ENCODE results near the gene PLXNA3.

The PLXNA3 gene

DNA sequence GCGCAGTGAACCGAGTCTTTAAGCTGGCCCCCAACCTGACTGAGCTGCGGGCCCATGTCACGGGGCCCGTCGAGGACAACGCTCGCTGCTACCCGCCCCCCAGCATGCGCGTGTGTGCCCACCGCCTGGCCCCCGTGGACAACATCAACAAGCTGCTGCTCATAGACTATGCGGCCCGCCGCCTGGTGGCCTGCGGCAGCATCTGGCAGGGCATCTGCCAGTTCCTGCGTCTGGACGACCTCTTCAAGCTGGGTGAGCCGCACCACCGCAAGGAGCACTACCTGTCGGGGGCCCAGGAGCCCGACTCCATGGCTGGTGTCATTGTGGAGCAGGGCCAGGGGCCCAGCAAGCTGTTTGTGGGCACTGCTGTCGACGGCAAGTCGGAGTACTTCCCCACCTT, 2.2 kb downstream of the PLXNA3 start:
- no peak for DNase-seq

DNA sequence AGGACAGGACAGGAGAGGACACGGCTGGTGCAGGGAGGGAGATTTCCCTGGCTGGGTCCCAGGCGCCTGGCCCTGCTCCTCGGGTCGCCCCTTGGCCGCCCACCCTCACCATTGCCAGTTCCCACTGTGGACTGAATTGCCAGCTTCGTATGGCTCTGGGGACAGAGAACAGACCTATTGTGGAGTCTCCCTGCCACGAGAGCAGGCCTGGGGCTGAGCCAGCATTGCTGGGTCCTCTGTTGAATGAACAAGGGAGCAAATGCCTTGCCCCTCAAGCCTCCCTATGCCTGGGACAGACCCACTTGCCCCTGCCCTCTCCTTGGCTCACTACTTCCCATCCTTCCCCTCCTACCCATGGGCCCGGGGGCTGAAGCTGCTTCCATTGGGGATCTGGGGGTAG, 4.3 kb downstream of the PLXNA3 start:
- no peak for DNase-seq

DNA sequence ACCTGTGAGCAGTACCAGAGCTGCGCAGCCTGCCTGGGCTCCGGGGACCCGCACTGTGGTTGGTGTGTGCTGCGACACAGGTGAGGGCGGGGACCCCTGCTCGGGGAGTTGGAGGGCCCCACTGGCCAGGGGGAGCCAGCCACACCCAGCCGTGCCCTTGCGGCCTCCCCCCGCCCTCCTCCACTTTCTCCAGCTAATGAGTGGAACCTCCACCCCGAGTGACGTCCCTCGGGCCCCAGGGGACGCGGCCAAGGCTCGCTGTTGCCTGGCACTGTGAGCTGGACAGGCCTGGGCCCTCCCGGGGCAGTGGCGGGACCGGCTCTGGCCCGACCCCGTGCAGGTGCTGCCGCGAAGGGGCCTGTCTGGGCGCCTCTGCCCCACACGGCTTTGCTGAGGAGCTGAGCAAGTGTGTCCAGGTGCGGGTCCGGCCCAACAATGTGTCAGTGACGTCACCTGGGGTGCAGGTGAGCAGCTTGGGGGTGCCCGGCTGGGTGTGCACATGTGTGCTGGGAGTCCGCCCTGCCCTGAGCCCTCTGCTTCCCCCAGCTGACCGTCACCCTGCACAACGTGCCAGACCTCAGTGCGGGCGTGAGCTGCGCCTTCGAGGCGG, 5.6 kb downstream of the PLXNA3 start:
- DNase-seq, result no peak

- no peak for DNase-seq
These were observed 6.8 kb downstream of the PLXNA3 start for GRCh38 chrX:154464806-154465365.

GRCh38 chrX:154465601-154466000, 7.5 kb downstream of the PLXNA3 start:
- no peak for DNase-seq

DNA sequence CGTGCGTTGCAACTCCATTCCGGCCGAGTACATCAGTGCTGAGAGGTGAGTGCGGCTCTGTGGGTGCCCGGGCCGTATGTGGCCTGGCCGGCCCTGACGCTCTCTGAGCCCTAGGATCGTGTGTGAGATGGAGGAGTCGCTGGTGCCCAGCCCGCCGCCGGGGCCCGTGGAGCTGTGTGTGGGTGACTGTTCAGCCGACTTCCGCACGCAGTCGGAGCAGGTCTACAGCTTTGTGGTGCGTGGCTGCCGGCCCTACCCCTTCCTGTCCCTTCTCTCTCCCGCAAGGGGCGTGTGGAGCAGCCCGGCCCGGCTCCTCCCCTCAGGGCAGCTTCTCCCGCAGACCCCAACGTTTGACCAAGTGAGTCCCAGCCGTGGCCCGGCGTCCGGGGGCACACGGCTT, 8.0 kb downstream of the PLXNA3 start:
- DNase-seq, result no peak

DNA sequence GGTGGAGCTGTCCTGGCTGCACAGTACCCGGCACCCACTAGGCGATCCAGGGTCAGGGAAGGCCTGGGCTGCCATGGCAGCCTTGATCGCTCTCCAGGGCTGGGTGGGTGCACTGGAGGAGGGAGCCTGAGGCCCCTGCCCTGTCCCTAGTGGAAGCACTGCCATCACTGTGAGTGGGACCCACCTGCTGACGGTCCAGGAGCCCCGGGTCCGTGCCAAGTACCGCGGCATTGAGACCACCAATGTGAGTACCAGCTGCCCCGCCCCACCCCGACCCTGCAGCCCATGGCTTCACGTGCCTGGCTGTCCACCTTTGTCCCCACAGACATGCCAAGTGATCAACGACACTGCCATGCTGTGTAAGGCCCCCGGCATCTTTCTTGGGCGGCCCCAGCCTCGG, 8.8 kb downstream of the PLXNA3 start:
- DNase-seq, result no peak

DNA sequence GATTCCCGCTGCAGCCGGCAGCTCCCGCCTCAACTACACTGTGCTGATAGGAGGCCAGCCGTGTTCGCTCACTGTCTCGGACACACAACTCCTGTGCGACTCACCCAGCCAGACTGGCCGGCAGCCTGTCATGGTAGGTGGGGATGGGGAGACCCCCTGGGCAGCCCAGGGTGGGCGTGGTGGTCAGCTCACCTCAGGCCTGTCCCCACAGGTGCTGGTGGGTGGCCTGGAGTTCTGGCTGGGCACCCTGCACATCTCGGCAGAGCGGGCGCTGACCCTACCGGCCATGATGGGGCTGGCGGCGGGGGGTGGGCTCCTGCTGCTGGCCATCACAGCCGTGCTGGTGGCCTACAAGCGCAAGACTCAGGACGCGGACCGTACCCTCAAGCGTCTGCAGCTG, 9.5 kb downstream of the PLXNA3 start:
- DNase-seq, result no peak

- DNase-seq, result no peak
These were observed 10.1 kb downstream of the PLXNA3 start for GRCh38 chrX:154468217-154468616.

- DNase-seq, result no peak
These were observed 11.0 kb downstream of the PLXNA3 start for GRCh38 chrX:154469114-154469513.

DNA sequence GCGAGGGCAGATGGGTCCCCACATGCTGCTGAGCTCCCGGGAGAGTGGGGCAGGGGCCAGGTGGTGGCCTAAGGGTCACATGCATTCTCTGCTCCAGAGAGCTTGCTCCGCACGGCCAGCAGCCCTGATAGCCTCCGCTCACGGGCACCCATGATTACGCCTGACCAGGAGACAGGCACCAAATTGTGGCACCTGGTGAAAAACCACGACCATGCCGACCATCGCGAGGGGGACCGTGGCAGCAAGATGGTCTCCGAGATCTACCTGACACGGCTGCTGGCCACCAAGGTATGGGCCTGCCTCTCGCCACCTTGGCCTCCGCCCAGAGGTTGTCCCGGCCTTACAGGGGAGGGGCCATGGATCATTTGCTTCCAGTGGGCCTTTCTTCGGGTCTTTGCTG, 11.8 kb downstream of the PLXNA3 start:
- DNase-seq, result no peak

- DNase-seq, result no peak
These were observed 12.4 kb downstream of the PLXNA3 start for GRCh38 chrX:154470434-154470833.

DNA sequence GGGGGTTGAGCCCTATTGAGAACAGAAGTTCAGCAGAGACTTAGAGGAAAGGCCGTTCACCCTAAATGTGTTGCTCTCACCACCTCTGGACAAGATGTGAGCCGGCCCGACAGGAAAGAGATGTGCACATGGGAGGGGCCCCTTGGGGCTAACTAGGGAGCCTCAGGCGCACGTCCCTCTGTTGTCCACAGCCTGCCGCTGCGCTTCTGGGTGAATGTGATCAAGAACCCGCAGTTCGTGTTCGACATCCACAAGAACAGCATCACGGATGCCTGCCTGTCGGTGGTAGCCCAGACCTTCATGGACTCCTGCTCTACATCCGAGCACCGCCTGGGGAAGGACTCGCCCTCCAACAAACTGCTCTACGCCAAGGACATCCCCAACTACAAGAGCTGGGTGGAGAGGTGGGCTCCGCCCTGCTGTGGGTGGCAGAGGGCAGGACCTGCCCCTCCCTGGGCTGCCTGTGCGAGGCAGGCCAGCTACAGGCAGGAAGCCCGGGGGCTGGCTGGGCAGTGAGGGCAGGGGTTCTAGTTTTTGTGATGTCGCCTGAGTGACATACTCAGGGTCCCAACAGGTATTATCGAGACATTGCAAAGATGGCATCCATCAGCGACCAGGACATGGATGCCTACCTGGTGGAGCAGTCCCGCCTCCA, 13.0 kb downstream of the PLXNA3 start:
- no peak for DNase-seq

- DNase-seq, result no peak
These were observed 14.0 kb downstream of the PLXNA3 start for GRCh38 chrX:154471839-154472684.

- DNase-seq, result no peak
These were observed 14.9 kb downstream of the PLXNA3 start for GRCh38 chrX:154472685-154473632.

DNA sequence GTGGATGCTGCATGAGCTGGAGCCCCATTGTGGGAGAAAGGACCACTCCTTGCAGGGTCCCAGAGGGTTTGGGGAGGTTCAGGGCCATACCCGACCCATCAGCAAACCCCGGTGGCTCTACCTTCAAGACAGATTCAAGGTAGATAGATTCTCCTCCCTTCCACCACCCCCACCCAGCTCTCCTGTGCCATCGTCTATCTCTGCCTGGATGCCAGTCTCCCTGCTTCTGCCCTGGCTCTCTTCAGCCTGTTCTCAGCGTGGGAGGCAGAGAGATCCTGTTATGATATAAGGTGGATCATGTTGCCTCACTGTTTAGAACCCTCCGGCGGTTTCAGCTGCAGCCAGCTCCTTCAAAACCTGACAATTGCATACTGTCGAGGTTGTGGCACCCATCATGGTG, 15.6 kb downstream of the PLXNA3 start:
- no peak for DNase-seq

GRCh38 chrX:154476821-154477220, 18.7 kb downstream of the PLXNA3 start:
- no peak for DNase-seq

DNA sequence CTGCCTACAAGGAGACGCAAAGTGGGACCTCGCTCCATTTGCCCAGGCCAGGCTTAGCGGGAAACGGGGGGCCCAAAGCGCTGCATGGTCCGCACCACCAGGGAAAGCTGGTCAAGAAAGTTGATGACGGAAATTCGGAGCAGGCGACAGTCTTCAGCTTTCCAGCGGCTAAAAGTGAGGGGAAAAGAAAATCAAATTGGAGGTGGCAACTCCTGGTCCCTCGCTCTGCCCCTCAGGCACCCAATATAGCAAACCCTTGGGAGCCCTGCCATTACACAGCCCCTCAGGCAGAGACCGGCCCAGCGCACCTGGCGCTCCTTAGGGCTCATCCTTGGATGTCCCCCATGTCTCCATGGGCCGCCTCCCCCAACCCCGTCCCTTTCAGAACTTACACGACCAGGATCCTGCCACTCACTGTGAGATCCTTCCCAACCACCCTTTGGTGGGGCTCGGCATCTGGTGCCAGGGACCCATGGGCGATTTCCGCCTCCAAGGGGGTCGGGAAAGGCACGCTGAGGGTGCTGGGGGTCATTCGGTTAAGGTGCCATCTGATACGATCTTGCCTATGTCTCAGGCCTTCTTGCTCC, 19.9 kb downstream of the PLXNA3 start:
- no peak for DNase-seq

DNA sequence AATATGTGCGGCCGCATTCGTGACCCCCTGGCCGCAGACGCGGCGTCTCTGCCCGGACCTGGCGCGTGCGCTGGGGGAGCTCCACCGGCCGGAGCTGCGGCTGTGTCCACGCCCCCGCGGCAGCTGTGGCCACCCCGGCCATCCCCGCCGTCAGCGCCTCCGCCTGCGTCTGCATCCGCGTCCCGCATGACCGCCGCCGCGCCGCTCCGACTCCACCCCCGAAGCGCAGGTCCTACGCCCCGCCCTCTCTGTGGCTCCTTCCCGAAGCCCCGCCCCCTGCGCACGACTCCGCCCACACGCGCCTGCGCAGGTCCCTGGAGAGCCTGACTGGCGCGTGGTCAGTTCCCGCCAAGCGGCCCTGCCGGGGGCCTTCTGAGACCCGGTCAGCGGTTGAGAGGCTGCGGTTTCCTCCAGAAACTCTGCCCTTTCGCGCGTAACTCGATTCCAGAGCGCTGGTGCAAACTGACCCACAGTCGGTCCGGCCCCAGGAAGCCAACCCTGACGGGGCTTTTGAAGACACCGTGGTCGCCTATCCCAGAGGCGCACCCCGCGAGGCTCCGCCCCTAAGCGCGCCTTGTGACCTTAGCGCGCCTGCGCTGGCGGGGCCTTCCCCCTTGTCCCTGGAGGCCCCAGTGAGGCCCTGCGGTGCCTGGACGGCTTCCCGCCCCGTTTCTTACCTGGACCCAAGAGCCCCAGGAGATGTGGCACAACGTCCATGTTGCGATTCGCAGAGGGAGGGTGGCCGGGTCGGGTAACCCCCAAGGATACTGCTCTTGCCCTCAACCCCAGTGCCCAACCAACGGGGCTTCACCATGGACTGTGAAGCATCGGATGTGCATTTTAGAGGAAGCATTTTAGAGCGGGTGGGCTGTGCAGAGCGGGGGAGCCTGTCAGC, 20.9 kb downstream of the PLXNA3 start, which contains the start of gene LAGE3:
Gene LAGE3 (minus strand): TSS at position 554 of the 895 bp plus-strand sequence. CDS start 366 bp downstream, at position 188.
- no peak for DNase-seq

DNA sequence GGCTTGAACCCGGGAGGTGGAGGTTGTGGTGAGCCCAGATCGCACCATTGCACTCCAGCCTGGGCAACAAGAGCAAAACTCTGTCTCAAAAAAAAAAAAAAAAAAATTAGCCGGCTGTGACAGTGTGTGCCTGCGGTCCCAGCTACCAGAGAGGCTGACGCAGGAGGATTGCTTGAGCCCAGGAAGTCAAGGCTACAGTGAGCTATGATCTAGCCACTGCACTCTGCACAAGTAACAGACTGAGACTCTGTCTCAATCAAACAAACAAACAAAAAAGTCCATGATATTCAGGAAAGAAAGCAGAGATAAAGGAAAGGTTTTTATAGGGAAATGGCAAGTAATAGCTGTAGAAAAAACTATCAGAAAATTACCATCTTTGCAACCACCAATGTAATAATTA, 23.1 kb downstream of the PLXNA3 start:
- DNase-seq, result no peak
